Mucosa of descending colon (tissue), 3 donors: ENCODE measurements around the gene CENPC. TPM values are rescaled to one million over a fixed set of nuclear protein-coding genes. Genes with fewer than 3 reads are reported as not detected.

Experiments used
- ATAC-seq: fragments of 200-7000 bp; cut with Tn5 transposase; one replicate; pipeline ENCODE4 v1.9.1; 2020; ENCODE audit warnings: mild to moderate bottlenecking, moderate library complexity
- DNase-seq, 3 donors: peaks; one replicate each; pipeline ENCODE4 v3.0.0-alpha.2; 2020
- H3K36me3 ChIP-seq: fragments of 200-600 bp; one replicate; pipeline ENCODE4 v1.8.0; 2021; ENCODE audit warnings: low read depth, mild to moderate bottlenecking
- H3K4me1 ChIP-seq: fragments of 200-600 bp; one replicate; pipeline ENCODE4 v1.8.0; 2021; ENCODE audit warnings: low read depth, mild to moderate bottlenecking
- H3K4me3 ChIP-seq: fragments of 200-600 bp; one replicate; pipeline ENCODE4 v1.8.0; 2021; ENCODE audit warnings: mild to moderate bottlenecking
- H3K9me3 ChIP-seq: fragments of 200-600 bp; one replicate; pipeline ENCODE4 v1.8.0; 2021; ENCODE audit warnings: mild to moderate bottlenecking
- intact Hi-C, 2 donors: fragments of 100-400 bp; cut with DNase I in 1 of 2; cut with micrococcal nuclease in 1 of 2; formaldehyde crosslinking; loops; one replicate each; pipeline versions ENCODE4 v1.11.0 to v1.11.1; 2022; cut with DNase I, micrococcal nuclease
- total RNA-seq, 3 donors: library from RNA; stranded (reverse); fragmentation: NEBNext Ultra II Directional in 2 of 3; extraction: Animal tissue kit (Norgen Biotek cat#: 25700) in 2 of 3; gene quantifications; one replicate each; pipeline versions ENCODE4 v1.2.1 to v1.2.4, GENCODE V29; 2021 to 2023
- TF ChIP-seq, protein P1 (sequence below): fragments of 200-600 bp; IDR thresholded peaks from one replicate; pipeline ENCODE4 v1.8.0; 2022; ENCODE audit warnings: antibody characterized with exemption, mild to moderate bottlenecking
- donor health status: DM: no; HTN: no; CAD: no; lungs with moderate emphysema.
- donor health status: DM: no; HTN: no; CAD: no.
- donor health status: DM: no; HTN: yes; CAD: no.

The CENPC gene
- total RNA-seq, 3 donors from 2014 or later: 17.3 to 26.4 (median 26.0) TPM

DNA sequence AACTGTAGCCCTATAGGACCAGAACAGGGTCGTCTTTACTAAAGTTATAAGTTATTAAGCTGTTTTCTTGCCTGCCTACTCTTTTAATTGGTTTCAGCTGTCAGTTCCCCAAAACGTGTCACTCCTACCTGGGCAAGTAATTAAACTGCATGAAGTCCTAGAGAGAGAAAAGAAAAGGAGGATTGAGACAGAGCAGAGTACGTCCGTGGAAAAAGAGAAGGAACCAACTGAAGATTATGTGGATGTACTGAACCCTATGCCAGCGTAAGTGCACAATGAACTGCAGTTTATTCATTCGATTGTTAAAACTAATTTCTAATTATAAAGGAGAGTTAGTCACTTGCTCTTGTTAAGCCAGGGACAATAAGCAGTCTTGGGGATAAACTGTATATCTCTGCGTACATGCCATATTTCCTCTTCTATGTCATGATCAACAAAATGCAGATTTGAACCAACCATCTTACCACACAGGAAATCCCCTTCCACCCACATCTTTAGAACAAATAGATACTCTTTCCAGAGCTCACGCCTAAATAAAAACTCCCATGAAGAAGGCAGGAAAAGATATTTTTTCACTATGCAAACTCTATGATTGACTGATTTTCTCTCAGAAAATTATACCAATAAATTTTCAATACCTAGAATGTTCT lies 36.0 kb upstream of the CENPC start:
- TF ChIP-seq, protein P1, sequence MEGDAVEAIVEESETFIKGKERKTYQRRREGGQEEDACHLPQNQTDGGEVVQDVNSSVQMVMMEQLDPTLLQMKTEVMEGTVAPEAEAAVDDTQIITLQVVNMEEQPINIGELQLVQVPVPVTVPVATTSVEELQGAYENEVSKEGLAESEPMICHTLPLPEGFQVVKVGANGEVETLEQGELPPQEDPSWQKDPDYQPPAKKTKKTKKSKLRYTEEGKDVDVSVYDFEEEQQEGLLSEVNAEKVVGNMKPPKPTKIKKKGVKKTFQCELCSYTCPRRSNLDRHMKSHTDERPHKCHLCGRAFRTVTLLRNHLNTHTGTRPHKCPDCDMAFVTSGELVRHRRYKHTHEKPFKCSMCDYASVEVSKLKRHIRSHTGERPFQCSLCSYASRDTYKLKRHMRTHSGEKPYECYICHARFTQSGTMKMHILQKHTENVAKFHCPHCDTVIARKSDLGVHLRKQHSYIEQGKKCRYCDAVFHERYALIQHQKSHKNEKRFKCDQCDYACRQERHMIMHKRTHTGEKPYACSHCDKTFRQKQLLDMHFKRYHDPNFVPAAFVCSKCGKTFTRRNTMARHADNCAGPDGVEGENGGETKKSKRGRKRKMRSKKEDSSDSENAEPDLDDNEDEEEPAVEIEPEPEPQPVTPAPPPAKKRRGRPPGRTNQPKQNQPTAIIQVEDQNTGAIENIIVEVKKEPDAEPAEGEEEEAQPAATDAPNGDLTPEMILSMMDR: no peak
- H3K4me1 ChIP-seq: no peaks in the 10 kb centered on the region
- H3K4me3 ChIP-seq: no peak overlapping the region
- intact Hi-C loops: no loop called here
- no peaks in the 10 kb centered on the region for H3K36me3 ChIP-seq
- no peak for DNase-seq
- H3K9me3 ChIP-seq: no peaks in the 10 kb centered on the region
- ATAC-seq: no peak

DNA sequence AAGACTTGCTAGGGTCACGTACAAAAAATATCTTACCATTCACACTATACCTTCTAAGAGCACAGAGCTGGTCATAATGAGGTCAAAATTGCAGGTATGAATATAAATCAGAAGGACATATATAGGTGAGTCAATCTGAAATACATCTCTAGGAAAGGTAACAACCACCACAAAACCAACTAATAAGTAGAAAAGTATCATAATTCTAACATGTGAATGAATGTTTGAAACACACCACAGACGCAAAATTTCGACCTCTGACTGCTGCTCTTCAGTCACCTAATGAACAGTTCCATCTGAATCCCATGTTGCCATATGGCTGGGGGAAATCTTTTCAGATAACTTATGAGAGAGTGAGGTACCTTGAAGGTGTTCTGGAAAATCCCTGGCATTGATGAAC lies 35.3 kb upstream of the CENPC start:
- TF ChIP-seq, protein P1: no peak
- no peak for ATAC-seq
- Histone ChIP-seq H3K9me3 (no peaks in the 10 kb centered on the region), H3K4me1 (no peaks in the 10 kb centered on the region), H3K4me3 (no peak overlapping the region), H3K36me3 (no peaks in the 10 kb centered on the region)
- intact Hi-C loops: no loop called here
- DNase-seq: no peak

DNA sequence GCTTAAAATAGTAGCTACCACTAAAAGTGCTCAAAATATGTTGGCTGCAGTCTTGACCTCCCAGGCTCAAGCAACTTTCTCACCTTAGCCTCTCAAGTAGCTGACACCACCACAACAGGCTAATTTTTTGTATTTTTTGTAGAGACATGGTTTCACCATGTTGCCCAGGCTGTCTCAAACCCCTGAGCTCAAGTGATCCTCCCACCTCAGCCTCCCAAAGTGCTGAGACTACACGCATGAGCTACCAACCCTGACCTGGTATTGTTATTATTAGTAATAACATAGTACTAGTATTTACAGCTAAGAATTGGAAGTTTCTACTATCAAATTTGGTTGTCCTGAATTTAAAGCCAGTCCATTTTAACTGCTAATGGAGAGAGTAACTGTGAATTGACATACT lies 31.2 kb upstream of the CENPC start:
- no peak for ATAC-seq
- intact Hi-C loops: no loop called here
- no peaks in the 10 kb centered on the region for H3K36me3 ChIP-seq
- no peak overlapping the region for H3K4me3 ChIP-seq
- TF ChIP-seq, protein P1: no peak
- H3K9me3 ChIP-seq: no peaks in the 10 kb centered on the region
- no peaks in the 10 kb centered on the region for H3K4me1 ChIP-seq
- DNase-seq: no peak

DNA sequence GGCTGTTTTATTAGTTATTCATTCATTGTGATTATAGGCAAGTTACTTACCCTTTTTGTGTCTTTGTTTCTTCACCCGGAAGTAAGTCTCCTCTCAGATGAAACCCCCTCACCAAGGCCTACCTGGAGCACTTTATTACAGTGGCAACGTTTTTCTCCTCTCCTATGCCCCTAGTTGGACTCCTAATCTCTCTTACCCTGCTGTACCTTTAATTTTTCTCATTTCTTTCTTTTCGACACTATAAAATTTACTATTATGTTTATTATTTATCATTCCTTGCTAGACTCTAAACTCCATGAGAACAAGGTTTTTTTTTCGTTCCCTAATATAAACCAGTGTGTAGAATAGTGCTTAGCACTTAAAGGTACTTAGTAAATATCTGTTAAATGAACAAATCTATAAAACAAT lies 30.8 kb upstream of the CENPC start:
- Histone ChIP-seq H3K4me3 (no peak overlapping the region), H3K36me3 (no peaks in the 10 kb centered on the region), H3K4me1 (no peaks in the 10 kb centered on the region), H3K9me3 (no peaks in the 10 kb centered on the region)
- ATAC-seq: no peak
- DNase-seq: no peak
- TF ChIP-seq, protein P1: no peak
- intact Hi-C loops: no loop called here

DNA sequence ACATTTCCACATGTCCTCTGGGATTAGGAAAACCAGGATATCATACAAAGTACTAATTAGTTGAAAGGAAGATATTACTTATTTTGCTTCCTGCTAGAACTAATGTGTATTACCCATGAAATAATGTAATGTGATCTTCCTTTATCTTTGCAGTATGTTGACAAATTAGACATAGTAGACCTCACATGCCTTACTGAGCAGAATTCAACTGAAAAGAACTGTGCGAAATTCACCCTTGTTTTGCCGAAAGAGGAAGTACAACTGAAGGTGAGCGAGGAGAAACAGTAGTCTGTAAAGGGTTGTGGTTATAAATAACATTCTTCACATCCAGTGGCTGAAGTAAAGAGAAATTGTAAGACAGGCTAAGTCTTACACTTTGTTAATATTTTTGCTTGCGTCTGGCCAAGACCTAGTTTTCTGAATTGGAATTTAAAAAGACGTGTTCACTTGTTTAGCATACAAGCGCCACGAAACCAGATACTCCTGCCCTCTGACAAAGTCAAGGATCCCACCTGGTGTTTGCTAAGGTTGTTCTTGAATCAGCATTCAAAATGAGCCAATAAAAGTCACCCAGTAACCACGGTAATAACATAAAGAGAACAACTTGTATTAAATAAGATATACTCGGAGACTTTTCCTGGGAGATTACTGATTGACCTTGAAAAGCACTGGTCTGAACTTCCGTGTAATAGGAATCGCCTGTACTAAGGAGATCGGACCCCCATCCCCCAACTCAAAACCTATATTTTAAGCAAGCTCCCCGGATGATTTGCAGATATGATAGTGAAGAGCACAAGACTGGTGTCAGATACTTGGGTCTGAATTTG lies 30.1 kb upstream of the CENPC start:
- ATAC-seq (peak; percentile 73), DNase-seq (no peak)
- Histone ChIP-seq H3K9me3 (no peaks in the 10 kb centered on the region), H3K36me3 (no peaks in the 10 kb centered on the region), H3K4me3 (no peak overlapping the region), H3K4me1 (no peaks in the 10 kb centered on the region)
- TF ChIP-seq, protein P1: no peak
- intact Hi-C loops: no loop called here
